Right atrium auricular region (tissue), 2 donors: ENCODE results near the gene HOXB9. TPM values are rescaled to one million over a fixed set of nuclear protein-coding genes. Genes with fewer than 3 reads are reported as not detected.

Experiments
- DNase-seq: peaks from one replicate; pipeline ENCODE4 v3.0.0-alpha.2; 2019; ENCODE audit warnings: low spot score
- H3K27ac ChIP-seq, 2 donors: fragments of 200-600 bp; sonication (generic); 1 replicate in 1 of 2; 2 replicates in 1 of 2; pipeline ENCODE4 v1.5.1; 2016 to 2019
- H3K27me3 ChIP-seq, 2 donors: fragments of 200-600 bp; sonication (generic); one replicate each; pipeline versions ENCODE4 v1.5.1 to v1.6.0; 2017 to 2019
- H3K36me3 ChIP-seq: fragments of 200-600 bp; sonication (generic); one replicate; pipeline ENCODE4 v1.5.1; 2016
- H3K4me1 ChIP-seq, 2 donors: fragments of 200-600 bp; sonication (generic); one replicate each; pipeline versions ENCODE4 v1.5.1 to v1.6.0; 2017 to 2019
- H3K4me3 ChIP-seq, 2 donors: fragments of 200-600 bp; sonication (generic); 1 replicate in 1 of 2; 2 replicates in 1 of 2; pipeline ENCODE4 v1.5.1; 2017 to 2019; ENCODE audit warnings: mild to moderate bottlenecking in 1 of 2, moderate library complexity in 1 of 2
- H3K9me3 ChIP-seq, 2 donors: fragments of 200-600 bp; sonication (generic); one replicate each; pipeline ENCODE4 v1.5.1; 2019
- CTCF ChIP-seq, 2 donors: fragments of 200-600 bp; sonication (generic); IDR thresholded peaks; one replicate each; pipeline ENCODE4 v1.5.1; 2019; ENCODE audit warnings: antibody characterized with exemption in 2 of 2
- total RNA-seq, 2 donors: library from RNA; depleted of rRNA; stranded (reverse); fragments of >200 nt; gene quantifications; one replicate each; pipeline ENCODE4 v1.1.0, GENCODE V29; 2016

The HOXB9 gene
- total RNA-seq, 2 donors from 2014 or later = not detected

DNA sequence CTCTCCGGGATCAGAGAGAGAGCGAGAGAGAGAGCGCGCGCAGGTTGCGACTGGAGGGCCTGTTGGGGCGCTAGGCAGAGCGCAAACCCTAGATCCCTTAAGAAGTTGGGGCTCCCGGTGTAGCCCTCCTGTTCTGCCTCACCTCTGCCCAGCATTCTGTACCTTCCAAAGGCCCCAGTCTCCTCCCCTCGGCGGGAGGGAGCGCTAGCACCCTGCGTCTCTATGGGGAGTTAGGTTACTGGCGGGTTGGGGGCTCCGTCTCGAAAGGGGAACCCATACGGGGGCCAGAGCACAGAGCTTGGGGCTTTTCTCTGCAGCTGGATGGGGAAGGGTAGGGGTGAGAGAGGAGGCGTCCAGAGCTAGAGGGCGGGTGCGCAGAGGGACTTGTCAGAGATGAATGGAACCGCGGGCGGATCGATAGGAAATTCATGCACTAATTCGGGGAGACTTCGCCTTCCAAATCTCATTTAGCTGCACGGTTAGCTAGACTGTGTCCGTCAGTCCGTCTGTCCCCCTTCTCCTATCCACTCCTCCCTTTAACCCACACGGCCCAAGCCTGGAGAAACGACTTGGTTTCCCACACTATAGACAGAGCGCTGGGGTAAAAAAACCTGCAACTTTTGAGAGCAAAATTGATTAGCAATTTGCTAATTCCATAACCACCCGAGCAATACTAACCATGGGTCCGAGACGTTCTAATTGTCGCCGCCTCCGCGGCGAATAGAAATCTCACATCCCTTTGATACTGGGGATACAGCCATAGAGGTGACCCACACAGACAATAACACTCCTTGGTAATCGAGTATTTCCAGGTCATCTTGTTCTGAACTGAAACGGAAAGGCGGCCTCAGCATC is 47.3 kb downstream of the HOXB9 start:
- H3K4me1 ChIP-seq = peaks cover 0 to 23% of the 10 kb centered on the region in 2 donors
- H3K4me3 ChIP-seq = peak overlapping the region; percentile 39 to 48
- peak overlapping the region; percentile 47 to 48 for H3K27ac ChIP-seq
- no peak for TF ChIP-seq CTCF (IDR thresholded peaks at IDR 0.05)
- H3K36me3 ChIP-seq = no peaks in the 10 kb centered on the region
- peaks cover 29 to 65% of the 10 kb centered on the region in 2 donors for H3K27me3 ChIP-seq
- DNase-seq = no peak
- no peaks in the 10 kb centered on the region for H3K9me3 ChIP-seq

DNA sequence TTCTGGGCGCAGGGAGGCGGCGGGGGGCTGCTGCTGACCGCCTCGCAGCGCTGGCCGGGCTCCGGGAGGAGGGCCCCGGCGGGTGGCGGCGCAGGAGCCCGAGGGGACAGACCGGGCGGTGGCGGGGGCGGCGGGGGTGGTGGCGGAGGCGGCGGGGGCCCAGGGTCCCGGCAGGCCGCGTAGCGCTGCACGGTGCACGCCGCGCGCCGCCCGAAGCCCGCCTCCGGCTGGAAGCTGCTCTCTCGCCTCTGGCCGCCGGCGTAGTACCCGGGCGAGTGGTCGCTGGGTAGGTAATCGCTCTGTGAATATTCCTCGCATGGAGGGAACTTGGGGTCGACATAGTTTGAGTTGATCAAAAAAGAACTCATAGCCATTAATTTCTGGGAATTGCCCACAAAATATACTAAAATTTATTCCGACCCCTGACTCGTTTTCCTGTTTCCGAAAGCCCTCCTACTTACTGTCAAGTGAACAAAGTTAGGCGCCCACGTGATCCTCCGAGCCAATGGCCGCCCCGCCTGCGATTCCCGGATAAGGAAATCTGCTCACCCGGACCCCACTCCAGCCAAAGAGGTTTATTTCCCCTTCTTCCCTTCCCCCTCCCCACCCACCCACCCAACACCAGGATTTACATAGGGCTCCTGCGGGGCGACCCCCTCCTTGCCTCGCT is 48.1 kb downstream of the HOXB9 start, which contains the start of gene HOXB4:
Gene HOXB4, minus strand, starts transcription at position 405 of the 670 bp plus-strand sequence. Its CDS starts 31 bp downstream, at position 374.
- no peak for TF ChIP-seq CTCF (IDR thresholded peaks at IDR 0.05)
- peaks cover 0 to 23% of the 10 kb centered on the region in 2 donors for H3K4me1 ChIP-seq
- peak within 1 kb of the TSS; percentile 47 to 48 for H3K27ac ChIP-seq
- H3K9me3 ChIP-seq = no peaks in the 10 kb centered on the region
- peak within 1 kb of the TSS; percentile 39 to 48 for H3K4me3 ChIP-seq
- H3K36me3 ChIP-seq = no peaks in the 10 kb centered on the region
- peak; percentile 88 for DNase-seq
- peaks cover 29 to 65% of the 10 kb centered on the region in 2 donors for H3K27me3 ChIP-seq

- no peak for DNase-seq
- Histone ChIP-seq H3K27me3 (peaks cover 23 to 59% of the 10 kb centered on the region in 2 donors), H3K4me3 (peak overlapping the region; percentile 39 to 48), H3K9me3 (no peaks in the 10 kb centered on the region), H3K4me1 (peaks cover 0 to 22% of the 10 kb centered on the region in 2 donors), H3K36me3 (no peaks in the 10 kb centered on the region), H3K27ac (peak overlapping the region in 1 of 2 donors; percentile 19)
- no peak for TF ChIP-seq CTCF (IDR thresholded peaks at IDR 0.05)
Observed at GRCh38 chr17:48577330-48577945, 48.7 kb downstream of the HOXB9 start.

DNA sequence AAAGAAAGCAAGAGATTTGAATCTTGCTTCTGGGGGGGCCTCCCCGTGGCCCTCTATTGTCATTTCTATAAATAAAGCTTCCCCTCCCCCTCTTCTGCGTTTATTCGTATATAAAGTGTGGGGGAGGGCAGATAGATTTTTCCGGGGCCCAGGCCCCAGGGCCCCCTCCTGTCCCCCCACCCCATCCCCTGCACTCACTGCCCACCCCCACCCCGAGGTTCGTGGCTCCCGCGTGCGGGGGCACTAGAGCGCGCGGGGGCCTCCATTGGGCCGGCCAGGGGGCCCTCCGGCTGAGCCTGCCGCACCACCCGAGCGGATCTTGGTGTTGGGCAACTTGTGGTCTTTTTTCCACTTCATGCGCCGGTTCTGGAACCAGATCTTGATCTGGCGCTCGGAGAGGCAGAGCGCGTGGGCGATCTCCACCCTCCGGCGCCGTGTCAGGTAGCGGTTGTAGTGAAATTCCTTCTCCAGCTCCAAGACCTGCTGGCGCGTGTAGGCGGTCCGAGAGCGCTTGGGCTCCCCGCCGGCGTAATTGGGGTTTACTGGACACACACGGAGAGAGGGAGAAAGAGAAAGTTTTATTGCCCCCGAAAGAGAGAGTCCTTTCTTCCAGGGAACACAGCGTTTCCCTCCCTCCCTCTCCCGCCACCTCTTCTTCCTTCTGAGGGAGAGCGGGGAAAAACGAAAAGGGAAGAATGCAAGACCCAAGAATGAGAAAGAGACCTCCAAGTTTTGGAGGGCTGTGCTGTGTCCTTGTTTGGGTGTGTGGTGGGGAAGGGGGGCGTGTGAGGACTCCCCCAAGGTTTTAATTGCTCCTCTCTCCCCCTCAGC is 49.5 kb downstream of the HOXB9 start:
- no peak for DNase-seq
- peaks cover 21 to 51% of the 10 kb centered on the region in 2 donors for H3K27me3 ChIP-seq
- no peak for TF ChIP-seq CTCF (IDR thresholded peaks at IDR 0.05)
- H3K9me3 ChIP-seq = no peaks in the 10 kb centered on the region
- peaks cover 0 to 15% of the 10 kb centered on the region in 2 donors for H3K4me1 ChIP-seq
- H3K4me3 ChIP-seq = peak overlapping the region; percentile 2 to 48
- no peak overlapping the region for H3K27ac ChIP-seq
- no peaks in the 10 kb centered on the region for H3K36me3 ChIP-seq
